Stimulated activated CD4-positive, alpha-beta T cell treated with anti-CD3 and anti-CD28 coated beads, Interleukin-1b, Interleukin-23, amount 100 ng/mL, for 1 hour (primary cell): ENCODE measurements around the gene IPPK.

Experiments used
- DNase-seq, 2 donors: peaks; one replicate each; pipeline ENCODE4 v3.0.0-alpha.2; 2020; ENCODE audit warnings: low read depth in 2 of 2

IPPK gene

GRCh38 chr9:92669890-92670708, at the start of gene IPPK:
Gene IPPK, minus strand, starts transcription at chr9:92670131. Its CDS starts 143 bp downstream, at chr9:92669988.
- DNase-seq, result peak; percentile 92 to 94

GRCh38 chr9:92719028-92719647, 49.2 kb upstream of the IPPK start:
- DNase-seq, result no peak

- DNase-seq, result no peak
These were observed 48.4 kb upstream of the IPPK start for GRCh38 chr9:92718086-92719001.

GRCh38 chr9:92717201-92718085, 47.5 kb upstream of the IPPK start:
- no peak for DNase-seq

- DNase-seq, result peak; percentile 64 to 81
These were observed 46.6 kb upstream of the IPPK start for GRCh38 chr9:92716557-92716956.

GRCh38 chr9:92715488-92716231, 45.7 kb upstream of the IPPK start:
- DNase-seq, result no peak

- DNase-seq, result no peak
These were observed 45.0 kb upstream of the IPPK start for GRCh38 chr9:92714787-92715487.

- DNase-seq, result no peak
These were observed 44.1 kb upstream of the IPPK start for GRCh38 chr9:92714016-92714415.

- no peak for DNase-seq
These were observed 43.6 kb upstream of the IPPK start for GRCh38 chr9:92713528-92713927.

- no peak for DNase-seq
These were observed 42.8 kb upstream of the IPPK start for GRCh38 chr9:92712767-92713166.

GRCh38 chr9:92711844-92712243, 41.9 kb upstream of the IPPK start:
- DNase-seq, result no peak

GRCh38 chr9:92711146-92711545, 41.2 kb upstream of the IPPK start:
- DNase-seq, result no peak

- DNase-seq, result no peak
These were observed 40.4 kb upstream of the IPPK start for GRCh38 chr9:92710368-92710767.

- no peak for DNase-seq
These were observed 40.0 kb upstream of the IPPK start for GRCh38 chr9:92709954-92710353.

- DNase-seq, result no peak
These were observed 39.3 kb upstream of the IPPK start for GRCh38 chr9:92709240-92709639.

- no peak for DNase-seq
These were observed 37.6 kb upstream of the IPPK start for GRCh38 chr9:92707530-92707929.

- no peak for DNase-seq
These were observed 36.4 kb upstream of the IPPK start for GRCh38 chr9:92706218-92706940.

GRCh38 chr9:92704528-92704927, 34.6 kb upstream of the IPPK start:
- no peak for DNase-seq

- no peak for DNase-seq
These were observed 26.7 kb upstream of the IPPK start for GRCh38 chr9:92696619-92697018.
